ENCODE measurements around the gene NBEAL1.
A peak's percentile ranks its signal among the peaks of the same experiment; 100 is the strongest.

Gene NBEAL1

DNA sequence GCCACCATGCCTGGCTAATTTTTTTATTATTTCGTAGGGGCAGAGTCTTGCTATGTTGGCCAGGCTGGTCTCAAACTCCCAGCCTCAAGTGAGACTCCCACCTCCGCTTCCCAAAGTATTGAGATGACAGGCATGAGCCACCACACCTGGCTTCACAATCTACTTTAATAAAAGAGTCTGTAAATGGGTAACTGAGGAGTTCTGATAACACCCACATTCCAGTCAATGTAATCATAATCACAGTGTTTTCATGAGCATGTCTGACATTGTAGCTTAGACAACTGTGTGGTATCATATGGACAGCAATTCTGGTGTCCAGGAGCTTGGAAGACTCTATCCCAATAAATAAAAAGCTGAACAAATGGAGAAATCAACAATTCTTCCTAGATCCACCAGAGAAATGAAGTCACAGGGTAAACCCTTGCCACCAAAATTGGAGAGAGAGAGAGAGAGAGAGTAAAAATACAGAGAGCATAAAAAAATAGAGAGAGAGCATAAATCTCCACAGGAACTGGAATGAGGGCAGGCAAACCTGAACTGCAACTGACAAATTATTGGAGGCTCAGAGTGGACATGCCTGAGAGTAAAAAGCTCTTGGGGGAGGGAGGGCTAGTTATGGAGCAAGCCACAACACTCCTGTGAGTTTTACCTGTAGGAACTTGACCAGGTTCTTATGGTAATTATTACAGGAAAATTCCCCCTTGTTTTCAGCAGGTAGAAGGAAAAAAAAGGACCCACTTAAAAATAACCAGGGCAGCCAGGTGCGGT is 12.4 kb upstream of the NBEAL1 start:
- Histone ChIP-seq H3K18ac (ENCODE audit: low read length) (no peak overlapping the region), H3K9ac (ENCODE audit: low read length) (no peak overlapping the region), H4K8ac (ENCODE audit: low read depth, low read length) (no peak overlapping the region), H2AK5ac (ENCODE audit: low read length) (no peak overlapping the region), H3K14ac (ENCODE audit: low read length) (no peak overlapping the region), H2BK12ac (ENCODE audit: low read length) (no peak overlapping the region), H3K4me1 (ENCODE audit: control insufficient read depth in 1 of 2, insufficient read depth in 2 of 2, low read length in 2 of 2) (no peaks in the 10 kb centered on the region), H3K27ac (ENCODE audit: low read depth, low read length) (no peak overlapping the region), H3K4me3 (ENCODE audit: low read depth, low read length) (no peak overlapping the region), H3K36me3 (ENCODE audit: control insufficient read depth in 1 of 2, insufficient read depth in 2 of 2, low read length in 2 of 2) (no peaks in the 10 kb centered on the region), H3K79me2 (ENCODE audit: control insufficient read depth, insufficient read depth, low read length, poor library complexity) (no peaks in the 10 kb centered on the region), H2AFZ (ENCODE audit: insufficient read depth, low read length, poor library complexity) (no peak overlapping the region), H3K23ac (ENCODE audit: low read length) (no peak overlapping the region), H4K91ac (ENCODE audit: low read depth, low read length) (no peak overlapping the region), H3K79me1 (ENCODE audit: low read length) (no peaks in the 10 kb centered on the region), H2BK120ac (ENCODE audit: insufficient read depth, low read length, poor library complexity) (no peak overlapping the region), H3K27me3 (ENCODE audit: insufficient read depth, low read length) (no peaks in the 10 kb centered on the region), H3K4ac (ENCODE audit: low read depth, low read length) (no peak overlapping the region), H4K12ac (ENCODE audit: low read depth, low read length) (no peak overlapping the region), H3K9me3 (ENCODE audit: insufficient read depth, low read depth, low read length) (no peaks in the 10 kb centered on the region), H3K4me2 (ENCODE audit: low read length) (no peak overlapping the region), H2BK5ac (ENCODE audit: low read depth, low read length, poor library complexity) (no peak overlapping the region)
- peak; percentile 16 to 38 for DNase-seq
- no CpG with 5 or more reads among the region's 3 CpGs for WGBS (ENCODE audit: extremely low coverage, insufficient coverage, insufficient read length)

- Histone ChIP-seq H3K4ac (ENCODE audit: low read depth, low read length) (no peak overlapping the region), H3K4me2 (ENCODE audit: low read length) (no peak overlapping the region), H3K18ac (ENCODE audit: low read length) (peak overlapping the region; percentile 75), H3K23ac (ENCODE audit: low read length) (no peak overlapping the region), H3K9me3 (ENCODE audit: insufficient read depth, low read depth, low read length) (no peaks in the 10 kb centered on the region), H3K9ac (ENCODE audit: low read length) (no peak overlapping the region), H4K12ac (ENCODE audit: low read depth, low read length) (no peak overlapping the region), H3K4me3 (ENCODE audit: low read depth, low read length) (no peak overlapping the region), H2AFZ (ENCODE audit: insufficient read depth, low read length, poor library complexity) (no peak overlapping the region), H2BK120ac (ENCODE audit: insufficient read depth, low read length, poor library complexity) (no peak overlapping the region), H3K4me1 (ENCODE audit: control insufficient read depth in 1 of 2, insufficient read depth in 2 of 2, low read length in 2 of 2) (no peaks in the 10 kb centered on the region), H3K14ac (ENCODE audit: low read length) (no peak overlapping the region), H4K8ac (ENCODE audit: low read depth, low read length) (no peak overlapping the region), H3K79me2 (ENCODE audit: control insufficient read depth, insufficient read depth, low read length, poor library complexity) (no peaks in the 10 kb centered on the region), H3K27ac (ENCODE audit: low read depth, low read length) (no peak overlapping the region), H3K36me3 (ENCODE audit: control insufficient read depth in 1 of 2, insufficient read depth in 2 of 2, low read length in 2 of 2) (no peaks in the 10 kb centered on the region), H2BK12ac (ENCODE audit: low read length) (peak overlapping the region; percentile 31), H3K79me1 (ENCODE audit: low read length) (no peaks in the 10 kb centered on the region), H4K91ac (ENCODE audit: low read depth, low read length) (no peak overlapping the region), H2AK5ac (ENCODE audit: low read length) (no peak overlapping the region), H3K27me3 (ENCODE audit: insufficient read depth, low read length) (no peaks in the 10 kb centered on the region), H2BK5ac (ENCODE audit: low read depth, low read length, poor library complexity) (no peak overlapping the region)
- no CpG with 5 or more reads among the region's 8 CpGs for WGBS (ENCODE audit: extremely low coverage, insufficient coverage, insufficient read length)
- no peak for DNase-seq
These were observed 11.0 kb upstream of the NBEAL1 start for GRCh38 chr2:203003716-203004115.

- H3K9ac ChIP-seq (ENCODE audit: low read length) = no peak overlapping the region
These were observed 2.0 kb downstream of the NBEAL1 start for GRCh38 chr2:203016716-203017115.

GRCh38 chr2:203018181-203018580 is 3.5 kb downstream of the NBEAL1 start:
- WGBS (ENCODE audit: extremely low coverage, insufficient coverage, insufficient read length) = no CpG with 5 or more reads among the region's 1 CpG
- no peak overlapping the region for H2AK5ac ChIP-seq (ENCODE audit: low read length)
- no peak overlapping the region for H2BK12ac ChIP-seq (ENCODE audit: low read length)
- H2BK5ac ChIP-seq (ENCODE audit: low read depth, low read length, poor library complexity) = no peak overlapping the region
- no peak overlapping the region for H3K9ac ChIP-seq (ENCODE audit: low read length)
- peaks cover 0 to 4% of the 10 kb centered on the region in 2 experiments for H3K4me1 ChIP-seq (ENCODE audit: control insufficient read depth in 1 of 2, insufficient read depth in 2 of 2, low read length in 2 of 2)
- H3K4me3 ChIP-seq (ENCODE audit: low read depth, low read length) = no peak overlapping the region
- H3K4me2 ChIP-seq (ENCODE audit: low read length) = no peak overlapping the region
- H2AFZ ChIP-seq (ENCODE audit: insufficient read depth, low read length, poor library complexity) = no peak overlapping the region
- H2BK120ac ChIP-seq (ENCODE audit: insufficient read depth, low read length, poor library complexity) = no peak overlapping the region
- no peaks in the 10 kb centered on the region for H3K27me3 ChIP-seq (ENCODE audit: insufficient read depth, low read length)
- H3K4ac ChIP-seq (ENCODE audit: low read depth, low read length) = no peak overlapping the region
- no peaks in the 10 kb centered on the region for H3K9me3 ChIP-seq (ENCODE audit: insufficient read depth, low read depth, low read length)
- no peak overlapping the region for H3K23ac ChIP-seq (ENCODE audit: low read length)
- DNase-seq = no peak
- peaks cover 0 to 2% of the 10 kb centered on the region in 2 experiments for H3K36me3 ChIP-seq (ENCODE audit: control insufficient read depth in 1 of 2, insufficient read depth in 2 of 2, low read length in 2 of 2)
- H4K8ac ChIP-seq (ENCODE audit: low read depth, low read length) = no peak overlapping the region
- no peak overlapping the region for H4K12ac ChIP-seq (ENCODE audit: low read depth, low read length)
- no peak overlapping the region for H3K18ac ChIP-seq (ENCODE audit: low read length)
- no peak overlapping the region for H3K14ac ChIP-seq (ENCODE audit: low read length)
- H3K79me1 ChIP-seq (ENCODE audit: low read length) = peaks cover 6% of the 10 kb centered on the region
- no peak overlapping the region for H3K27ac ChIP-seq (ENCODE audit: low read depth, low read length)
- H4K91ac ChIP-seq (ENCODE audit: low read depth, low read length) = no peak overlapping the region
- peaks cover 4% of the 10 kb centered on the region for H3K79me2 ChIP-seq (ENCODE audit: control insufficient read depth, insufficient read depth, low read length, poor library complexity)

More at GRCh38 chr2:203016716-203017115, 2.0 kb downstream of the NBEAL1 start:
- Histone ChIP-seq H4K91ac (ENCODE audit: low read depth, low read length) (no peak overlapping the region), H3K4me2 (ENCODE audit: low read length) (peak overlapping the region; percentile 21), H4K8ac (ENCODE audit: low read depth, low read length) (no peak overlapping the region), H3K9me3 (ENCODE audit: insufficient read depth, low read depth, low read length) (no peaks in the 10 kb centered on the region), H3K4me1 (ENCODE audit: control insufficient read depth in 1 of 2, insufficient read depth in 2 of 2, low read length in 2 of 2) (peaks cover 0 to 4% of the 10 kb centered on the region in 2 experiments), H2BK12ac (ENCODE audit: low read length) (no peak overlapping the region), H3K27ac (ENCODE audit: low read depth, low read length) (no peak overlapping the region), H2AK5ac (ENCODE audit: low read length) (no peak overlapping the region), H3K4me3 (ENCODE audit: low read depth, low read length) (no peak overlapping the region), H2BK5ac (ENCODE audit: low read depth, low read length, poor library complexity) (no peak overlapping the region), H3K36me3 (ENCODE audit: control insufficient read depth in 1 of 2, insufficient read depth in 2 of 2, low read length in 2 of 2) (peaks cover 0 to 2% of the 10 kb centered on the region in 2 experiments), H3K79me1 (ENCODE audit: low read length) (peaks cover 6% of the 10 kb centered on the region), H3K27me3 (ENCODE audit: insufficient read depth, low read length) (no peaks in the 10 kb centered on the region), H4K12ac (ENCODE audit: low read depth, low read length) (no peak overlapping the region), H2AFZ (ENCODE audit: insufficient read depth, low read length, poor library complexity) (no peak overlapping the region), H3K18ac (ENCODE audit: low read length) (no peak overlapping the region), H3K14ac (ENCODE audit: low read length) (no peak overlapping the region), H2BK120ac (ENCODE audit: insufficient read depth, low read length, poor library complexity) (no peak overlapping the region), H3K23ac (ENCODE audit: low read length) (no peak overlapping the region), H3K4ac (ENCODE audit: low read depth, low read length) (no peak overlapping the region), H3K79me2 (ENCODE audit: control insufficient read depth, insufficient read depth, low read length, poor library complexity) (peaks cover 4% of the 10 kb centered on the region)
- DNase-seq = no peak
- WGBS (ENCODE audit: extremely low coverage, insufficient coverage, insufficient read length) = no CpG with 5 or more reads among the region's 3 CpGs
